HepG2 (cell line): ENCODE results near the gene DDX31. TPM values are rescaled to one million over a fixed set of nuclear protein-coding genes. Genes with fewer than 3 reads are reported as not detected.

Source experiments
- CBX2 ChIP-seq, 2 experiments: fragments of 200-600 bp in 1 of 2; sonication (generic); formaldehyde crosslinking in 1 of 2; IDR thresholded peaks; 2 replicates each; pipeline versions ENCODE4 v1.7.0 to v1.8.1; 2018 to 2022; ENCODE audit warnings: low read depth in 2 of 2, low read length in 1 of 2, mild to moderate bottlenecking in 1 of 2, missing genetic modification reagents in 1 of 2
- HCFC1 ChIP-seq: fragments of 150-350 bp; IDR thresholded peaks from 2 replicates; pipeline ENCODE4 v1.6.1; 2014; ENCODE audit warnings: low read depth, low read length
- HNRNPUL1 ChIP-seq: fragments of 200-400 bp; formaldehyde crosslinking; IDR thresholded peaks from 2 replicates; pipeline ENCODE4 v1.6.1; 2017; ENCODE audit warnings: low read depth, mild to moderate bottlenecking, low read length, moderate library complexity
- KDM5A ChIP-seq: fragments of 200-600 bp; sonication (generic); IDR thresholded peaks from 2 replicates; pipeline ENCODE4 v1.7.0; 2018; ENCODE audit warnings: antibody characterized with exemption, mild to moderate bottlenecking, low read length, borderline replicate concordance
- MAF1 ChIP-seq: sonication (generic); formaldehyde crosslinking; IDR thresholded peaks from 2 replicates; pipeline ENCODE4 v1.5.0; 2020; ENCODE audit warnings: missing genetic modification reagents, borderline replicate concordance
- MEIS1 ChIP-seq: sonication (generic); formaldehyde crosslinking; IDR thresholded peaks from 2 replicates; pipeline ENCODE4 v1.9.0; 2021; ENCODE audit warnings: mild to moderate bottlenecking, missing genetic modification reagents, moderate library complexity, borderline replicate concordance
- MIER3 ChIP-seq: IDR thresholded peaks from 2 replicates; pipeline ENCODE4 v1.6.1; 2016; ENCODE audit warnings: missing compliant biosample characterization, borderline replicate concordance
- NFE2L2 ChIP-seq: fragments of 150-350 bp; IDR thresholded peaks from 2 replicates; pipeline ENCODE4 v1.6.1; 2014; ENCODE audit warnings: low read length
- NKX3-1 ChIP-seq: sonication (generic); formaldehyde crosslinking; IDR thresholded peaks from 2 replicates; pipeline ENCODE4 v1.5.0; 2020; ENCODE audit warnings: missing genetic modification reagents
- PAF1 ChIP-seq: IDR thresholded peaks from 2 replicates; pipeline ENCODE4 v1.6.1; 2016; ENCODE audit warnings: missing genetic modification reagents, missing compliant biosample characterization
- RERE ChIP-seq: IDR thresholded peaks from 2 replicates; pipeline ENCODE4 v1.6.1; 2016; ENCODE audit warnings: low read depth, missing genetic modification reagents, missing compliant biosample characterization
- SCMH1 ChIP-seq: sonication (generic); formaldehyde crosslinking; IDR thresholded peaks from 2 replicates; pipeline ENCODE4 v1.9.0; 2021; ENCODE audit warnings: missing genetic modification reagents, mild to moderate bottlenecking, borderline replicate concordance
- SKIL ChIP-seq: sonication (generic); formaldehyde crosslinking; IDR thresholded peaks from 2 replicates; pipeline ENCODE4 v1.8.0; 2022; ENCODE audit warnings: missing genetic modification reagents, mild to moderate bottlenecking, moderate library complexity, borderline replicate concordance
- SOX5 ChIP-seq: IDR thresholded peaks from 2 replicates; pipeline ENCODE4 v1.6.1; 2016; ENCODE audit warnings: borderline replicate concordance
- SSRP1 ChIP-seq: IDR thresholded peaks from 2 replicates; pipeline ENCODE4 v1.6.1; 2016; ENCODE audit warnings: control low read depth
- TARDBP ChIP-seq: sonication (generic); formaldehyde crosslinking; IDR thresholded peaks from 2 replicates; pipeline ENCODE4 v1.8.0; 2022; ENCODE audit warnings: mild to moderate bottlenecking, missing genetic modification reagents
- ZGPAT ChIP-seq: IDR thresholded peaks from 2 replicates; pipeline ENCODE4 v1.6.1; 2016; ENCODE audit warnings: mild to moderate bottlenecking
- ZNF24 ChIP-seq: fragments of 450-650 bp; IDR thresholded peaks from 2 replicates; pipeline ENCODE4 v1.6.1; 2017; ENCODE audit warnings: antibody characterized with exemption, mild to moderate bottlenecking
- ZNF296 ChIP-seq: sonication (generic); formaldehyde crosslinking; conservative IDR thresholded peaks from 2 replicates; pipeline ENCODE4 v1.5.0; 2020; ENCODE audit warnings: mild to moderate bottlenecking, missing genetic modification reagents
- ZNF501 ChIP-seq: sonication (generic); formaldehyde crosslinking; IDR thresholded peaks from 2 replicates; pipeline ENCODE4 v1.5.1; 2020; ENCODE audit warnings: mild to moderate bottlenecking, moderate library complexity, missing genetic modification reagents
- ZNF557 ChIP-seq: sonication (generic); formaldehyde crosslinking; IDR thresholded peaks from 2 replicates; pipeline ENCODE4 v1.4.0; 2020; ENCODE audit warnings: missing genetic modification reagents
- ZNF644 ChIP-seq: IDR thresholded peaks from 2 replicates; pipeline ENCODE4 v1.6.1; 2016; ENCODE audit warnings: low read depth
- polyA plus RNA-seq, 8 experiments: library from polyadenylated mRNA; depleted of rRNA in 3 of 8; stranded (reverse) in 7 of 8; unstranded in 1 of 8; fragments of >200 nt; fragmentation: Illumina TruSeq in 4 of 8; extraction: Trizol in 4 of 8; gene quantifications; 2 replicates each; pipeline versions ENCODE4 v1.2.1 to v1.2.3, GENCODE V29; 2011 to 2016; ENCODE audit warnings: low read depth in 4 of 8, missing spikeins in 1 of 8, mixed read lengths in 1 of 8; ENCODE audit not compliant: insufficient read depth in 1 of 8
- total RNA-seq, 5 experiments: library from RNA; depleted of rRNA; stranded (reverse); fragments of >200 nt; fragmentation: Illumina TruSeq; extraction: Trizol; gene quantifications; 2 replicates each; pipeline ENCODE4 v1.2.3, GENCODE V29; 2016; ENCODE audit warnings: low read depth in 1 of 5

DDX31 gene
- total and polyA plus RNA-seq, 2 of the 13 experiments (the other 11 are each of a cell fraction or from before 2014, with no cell fraction given) = 11.4 to 16.3 TPM

- no peak for TF ChIP-seq SCMH1 (CRISPR knock-in tag)
- 0 out of 2 replicates have a peak, but pooled peaks have one; percentile 42 for TF ChIP-seq MAF1 (CRISPR knock-in tag)
- TF ChIP-seq ZNF557 (CRISPR knock-in tag) = no peak
- no peak for TF ChIP-seq MIER3
- no peak for TF ChIP-seq CBX2 (IDR thresholded peaks at IDR 0.05; ENCODE audit: low read depth, low read length)
- no peak for TF ChIP-seq CBX2 (CRISPR knock-in tag; IDR thresholded peaks at IDR 0.05; ENCODE audit: low read depth)
- TF ChIP-seq TARDBP (CRISPR knock-in tag) = no peak; the same call in 1 of the 2 replicates
- TF ChIP-seq SKIL (CRISPR knock-in tag) = no peak
- no peak for TF ChIP-seq NFE2L2
- no peak for TF ChIP-seq ZNF644
- TF ChIP-seq ZNF501 = peak; percentile 94
- TF ChIP-seq ZGPAT (CRISPR knock-in tag) = peak; percentile 96
- no peak for TF ChIP-seq HNRNPUL1
- no peak for TF ChIP-seq RERE (CRISPR knock-in tag)
- no peak for TF ChIP-seq ZNF24
- no peak for TF ChIP-seq MEIS1 (CRISPR knock-in tag)
- peak; percentile 72 for TF ChIP-seq NKX3-1 (CRISPR knock-in tag)
- no peak; the same call in 1 of the 2 replicates for TF ChIP-seq SSRP1 (CRISPR knock-in tag)
- peak; percentile 88; the same call in 1 of the 2 replicates for TF ChIP-seq KDM5A
- peak; percentile 89 for TF ChIP-seq ZNF296 (CRISPR knock-in tag)
- TF ChIP-seq PAF1 (CRISPR knock-in tag) = no peak
- TF ChIP-seq HCFC1 = no peak
- TF ChIP-seq SOX5 (CRISPR knock-in tag) = peak; percentile 15; the same call in 1 of the 2 replicates
Observed at GRCh38 chr9:132669698-132670456, at the start of gene DDX31 (continued).
